NOMO-1 (cell line): ENCODE data around the gene NFATC2.
A peak's percentile ranks its signal among the peaks of the same experiment; 100 is the strongest.

Experiments used
- DNase-seq, 2 experiments: peaks; one replicate each; lab custom pipeline; 2025; ENCODE audit not compliant: unreplicated experiment in 2 of 2; lab: John Stamatoyannopoulos, UW

Gene NFATC2

GRCh38 chr20:51383891-51384510, 158.5 kb downstream of the NFATC2 start:
- no peak for DNase-seq

DNA sequence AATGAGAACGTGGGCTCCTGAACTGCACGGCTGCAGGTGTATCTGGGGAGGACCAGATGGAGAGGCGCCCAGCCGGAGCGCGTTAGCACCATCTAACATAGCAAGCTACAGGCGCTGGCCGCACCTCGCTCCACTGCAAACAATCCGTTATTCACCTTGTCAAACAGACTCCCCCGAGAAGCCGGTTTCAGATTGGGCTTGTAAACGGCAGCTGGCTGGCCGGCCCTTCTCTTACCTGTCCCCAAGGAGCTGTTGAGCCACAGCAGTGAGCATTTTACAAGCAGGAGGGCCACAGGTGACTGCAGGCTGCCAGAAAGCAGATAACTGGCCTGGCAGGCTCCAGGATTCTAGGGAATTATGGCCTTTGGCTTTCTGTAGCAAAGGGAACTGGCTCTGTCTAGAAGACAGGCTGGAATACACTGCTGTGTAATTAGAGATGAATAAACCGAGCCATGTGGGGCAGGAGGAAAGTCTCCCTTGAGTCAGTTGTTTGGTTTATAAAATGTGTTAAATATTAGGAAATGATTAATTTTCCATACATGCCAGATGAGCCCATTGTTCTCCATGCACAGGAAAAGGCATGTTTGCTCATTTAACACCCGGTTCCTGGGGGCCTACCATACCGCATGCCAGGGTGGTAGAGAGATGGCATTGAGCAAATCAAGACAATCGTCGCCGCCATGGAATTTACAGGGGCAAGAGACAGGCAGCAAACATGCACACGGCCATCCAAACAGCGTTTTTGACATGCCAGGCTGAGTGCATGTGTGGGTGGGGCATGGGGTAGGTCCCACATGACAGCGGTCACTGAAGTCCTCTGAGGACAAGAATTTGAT, 159.3 kb downstream of the NFATC2 start:
- no peak for DNase-seq

- DNase-seq: no peak
Measured at GRCh38 chr20:51382111-51382985, 160.2 kb downstream of the NFATC2 start.

GRCh38 chr20:51381557-51381956, 161.0 kb downstream of the NFATC2 start:
- no peak for DNase-seq

GRCh38 chr20:51380401-51381385, 161.8 kb downstream of the NFATC2 start:
- DNase-seq: no peak

GRCh38 chr20:51379601-51380341, 162.7 kb downstream of the NFATC2 start:
- DNase-seq: no peak

- DNase-seq: no peak
Measured at GRCh38 chr20:51378171-51378928, 164.2 kb downstream of the NFATC2 start.

- DNase-seq: no peak
Measured at GRCh38 chr20:51377132-51377531, 165.4 kb downstream of the NFATC2 start.

DNA sequence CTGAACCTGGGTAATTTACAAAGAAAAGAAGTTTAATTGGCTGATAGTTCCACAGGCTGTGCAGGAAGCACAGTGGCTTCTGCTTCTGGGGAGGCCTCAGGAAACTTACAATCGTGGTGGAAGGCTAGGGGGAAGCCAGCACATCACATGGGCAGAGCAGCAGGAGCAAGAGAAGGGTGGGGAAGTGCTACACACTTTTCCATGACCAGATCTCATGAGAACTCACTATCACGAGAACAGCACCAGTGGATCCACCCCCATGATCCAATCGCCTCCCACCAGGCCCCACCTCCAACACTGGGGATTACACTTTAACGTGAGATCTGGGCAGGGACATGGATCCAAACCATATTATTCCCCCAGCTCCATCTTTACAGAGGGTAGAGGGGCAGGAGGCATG, 166.4 kb downstream of the NFATC2 start:
- DNase-seq: no peak

DNA sequence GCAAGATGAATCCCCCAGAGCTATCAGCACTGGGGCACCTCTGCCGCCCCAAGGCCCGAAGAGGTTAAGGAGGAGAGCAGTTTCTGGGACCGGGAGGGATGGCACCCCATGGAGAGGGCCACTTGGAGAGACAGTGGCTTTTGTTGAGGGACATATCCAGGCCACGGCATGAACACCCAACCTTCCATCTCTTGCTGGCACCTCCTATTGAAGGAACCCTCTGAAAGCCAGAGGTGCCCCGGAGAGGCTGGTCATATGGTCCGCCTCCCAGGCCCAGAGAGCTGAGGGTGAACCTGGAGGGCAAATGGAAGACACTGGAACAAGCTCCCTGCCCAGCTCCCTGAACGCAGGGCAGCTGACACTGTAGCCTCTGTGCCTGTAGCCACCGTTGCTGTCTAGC, 167.0 kb downstream of the NFATC2 start:
- no peak for DNase-seq

- DNase-seq: no peak
Measured at GRCh38 chr20:51374961-51375360, 167.6 kb downstream of the NFATC2 start.

GRCh38 chr20:51374456-51374830, 168.1 kb downstream of the NFATC2 start:
- DNase-seq: no peak

GRCh38 chr20:51373713-51374455, 168.6 kb downstream of the NFATC2 start:
- DNase-seq: no peak

DNA sequence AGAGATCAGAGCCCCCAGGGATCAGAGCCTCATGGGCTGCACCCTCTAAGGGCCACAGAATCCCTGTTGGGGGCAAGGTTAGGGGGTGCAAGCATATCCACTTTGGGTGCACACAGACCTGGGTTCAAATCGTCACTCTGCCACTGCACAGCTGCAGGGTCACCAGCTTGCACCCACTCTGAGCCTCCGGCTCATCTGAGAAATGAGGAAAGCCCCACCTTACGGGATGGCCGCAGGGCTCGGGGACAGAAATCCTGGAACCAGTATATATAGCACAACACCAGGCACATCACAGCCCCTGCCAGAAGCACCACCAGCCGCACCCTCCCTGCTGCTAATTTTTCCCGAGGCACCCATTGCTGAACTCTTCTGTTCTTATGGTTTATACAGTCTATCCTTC, 169.6 kb downstream of the NFATC2 start:
- DNase-seq: no peak

DNA sequence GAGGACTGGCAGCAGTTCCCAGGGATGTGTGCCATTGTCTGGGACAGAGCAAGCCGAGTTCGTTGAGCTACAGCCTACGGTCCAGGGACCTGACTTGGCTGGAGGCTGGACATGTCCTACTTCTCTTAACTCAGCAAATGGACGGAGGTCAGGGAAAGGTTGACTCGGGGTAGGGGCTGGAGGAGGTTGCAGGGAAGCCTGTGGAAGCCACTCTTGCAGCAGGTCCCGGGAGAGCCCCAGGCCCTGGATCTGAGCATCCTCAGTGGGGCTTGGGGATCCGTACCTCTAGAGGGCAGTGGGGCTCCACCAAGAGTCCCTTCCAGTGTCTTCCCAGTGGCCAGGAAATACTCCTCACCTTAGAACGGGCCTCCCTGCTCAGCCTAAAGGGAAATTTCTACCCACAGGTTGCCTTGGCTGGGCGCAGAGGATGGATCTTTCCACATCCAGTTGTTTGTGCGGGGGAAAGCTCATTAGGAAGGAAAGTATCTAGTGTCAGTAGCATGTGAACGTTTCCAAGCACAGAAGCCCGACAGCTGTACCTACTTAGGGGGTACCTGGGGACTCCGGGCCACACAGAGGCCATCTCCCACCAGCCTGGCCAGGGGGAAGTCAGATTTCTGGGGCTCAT, 170.2 kb downstream of the NFATC2 start:
- DNase-seq: peak in 1 of 2 experiments; percentile 15

DNA sequence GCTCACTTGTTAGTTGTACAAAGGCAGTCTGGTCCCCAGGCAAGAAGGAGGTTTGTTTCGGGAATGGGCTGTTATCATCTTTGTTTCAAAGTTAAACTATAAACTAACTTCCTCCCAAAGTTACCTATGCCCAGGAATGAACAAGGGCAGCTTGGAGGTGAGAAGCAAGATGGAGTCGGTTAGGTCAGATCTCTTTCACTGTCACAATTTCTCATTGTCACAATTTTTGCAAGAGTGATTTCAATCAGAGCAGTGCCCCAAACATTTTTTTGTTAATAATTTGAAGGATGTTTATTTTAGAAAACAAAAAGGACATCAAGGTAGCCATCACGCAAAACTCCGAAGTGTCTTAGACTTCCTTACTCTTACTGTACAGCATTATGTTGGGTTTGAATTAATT, 170.8 kb downstream of the NFATC2 start:
- no peak for DNase-seq

- no peak for DNase-seq
Measured at GRCh38 chr20:51369503-51369902, 173.0 kb downstream of the NFATC2 start.
